Measurements from ENCODE around the gene ZBTB43.
A peak's percentile ranks its signal among the peaks of the same experiment; 100 is the strongest.
"Not testable (repeated sequence)": the region's sequence is repeated elsewhere in the genome, so short reads cannot be mapped to it uniquely, and the experiment has no call there.

ZBTB43 gene

GRCh38 chr9:126804696-126805553 is at the start of gene ZBTB43:
Gene ZBTB43, plus strand, starts transcription at chr9:126805040. Its CDS starts 27,470 bp downstream, at chr9:126832510.
- DNase-seq = peak; percentile 99

- DNase-seq = no peak
Measured at GRCh38 chr9:126755317-126755875, 49.4 kb upstream of the ZBTB43 start.

- no peak for DNase-seq
Measured at GRCh38 chr9:126756238-126756637, 48.6 kb upstream of the ZBTB43 start.

GRCh38 chr9:126756876-126757415 is 47.9 kb upstream of the ZBTB43 start:
- no peak for DNase-seq

GRCh38 chr9:126758916-126759585 is 45.8 kb upstream of the ZBTB43 start:
- no peak for DNase-seq

GRCh38 chr9:126761274-126761673 is 43.6 kb upstream of the ZBTB43 start:
- no peak for DNase-seq

GRCh38 chr9:126763130-126763764 is 41.6 kb upstream of the ZBTB43 start:
- no peak for DNase-seq

- no peak for DNase-seq
Measured at GRCh38 chr9:126773004-126773607, 31.7 kb upstream of the ZBTB43 start.

- DNase-seq = no peak
Measured at GRCh38 chr9:126775926-126776325, 28.9 kb upstream of the ZBTB43 start.

GRCh38 chr9:126777733-126778132 is 27.1 kb upstream of the ZBTB43 start:
- no peak for DNase-seq

GRCh38 chr9:126778141-126778540 is 26.7 kb upstream of the ZBTB43 start:
- no peak for DNase-seq

GRCh38 chr9:126778696-126779095 is 26.1 kb upstream of the ZBTB43 start:
- not testable (repeated sequence) for DNase-seq

- peak; percentile 88 for DNase-seq
Measured at GRCh38 chr9:126781186-126782052, 23.4 kb upstream of the ZBTB43 start.

- DNase-seq = no peak
Measured at GRCh38 chr9:126782053-126782388, 22.8 kb upstream of the ZBTB43 start.

- no peak for DNase-seq
Measured at GRCh38 chr9:126783949-126784348, 20.9 kb upstream of the ZBTB43 start.

GRCh38 chr9:126784401-126784800 is 20.4 kb upstream of the ZBTB43 start:
- no peak for DNase-seq

- not testable (repeated sequence) for DNase-seq
Measured at GRCh38 chr9:126784841-126785240, 20.0 kb upstream of the ZBTB43 start.

GRCh38 chr9:126788046-126788445 is 16.8 kb upstream of the ZBTB43 start:
- no peak for DNase-seq

- DNase-seq = no peak
Measured at GRCh38 chr9:126788634-126789349, 16.0 kb upstream of the ZBTB43 start.

GRCh38 chr9:126790561-126790960 is 14.3 kb upstream of the ZBTB43 start:
- no peak for DNase-seq

All from activated CD4-positive, CD25-positive, alpha-beta regulatory T cell treated with anti-CD3 and anti-CD28 coated beads, Interleukin-2, amount 50 U/mL, for 72 hours (primary cell).